IMR-90 (cell line): ENCODE data around the gene CASTOR2. TPM values are rescaled to one million over a fixed set of nuclear protein-coding genes. Genes with fewer than 3 reads are reported as not detected.
"Not testable (repeated sequence)": the region's sequence is repeated elsewhere in the genome, so short reads cannot be mapped to it uniquely, and the experiment has no call there.

Experiments used
- ATAC-seq: fragments of 200-7000 bp; cut with Tn5 transposase; 2 replicates; pipeline ENCODE4 v1.9.1; 2020; ENCODE audit warnings: low read depth, mild to moderate bottlenecking, moderate library complexity
- BruUV-seq: library from RNA; stranded (reverse); fragments of 400-500 nt; replicated peaks from 2 replicates; lab custom pipeline; 2021; lab: Mats Ljungman, UMichigan
- CTCF ChIA-PET: fragments of 300-600 bp; formaldehyde crosslinking; extraction: SDS; loops from one replicate; lab custom pipeline; 2021; ENCODE audit warnings: antibody characterized with exemption; lab: Yijun Ruan, JAX
- POLR2A ChIA-PET: fragments of 300-600 bp; sonication (Branson Sonifier 250); formaldehyde crosslinking; loops from one replicate; lab custom pipeline; 2022; ENCODE audit warnings: antibody characterized with exemption; ENCODE audit not compliant: unreplicated experiment; lab: Charles Lee
- DNase-seq: peaks from one replicate; pipeline ENCODE4 v3.0.0; 2013
- H2AFZ ChIP-seq: replicated peaks from 2 replicates; pipeline ENCODE3; 2013; ENCODE audit warnings: low read length, mild to moderate bottlenecking; ENCODE audit not compliant: poor library complexity
- H2AK5ac ChIP-seq: 2 replicates; pipeline ENCODE4 v1.6.1; 2013; ENCODE audit warnings: low read depth, low read length, inconsistent platforms
- H2AK9ac ChIP-seq: replicated peaks from 2 replicates; pipeline ENCODE3; 2013; ENCODE audit warnings: mild to moderate bottlenecking, low read depth, low read length, moderate library complexity; ENCODE audit not compliant: poor library complexity
- H2BK120ac ChIP-seq: 2 replicates; pipeline ENCODE4 v1.6.1; 2013; ENCODE audit warnings: low read depth, low read length, inconsistent platforms
- H2BK15ac ChIP-seq: 3 replicates; pipeline ENCODE4 v1.6.1; 2013; ENCODE audit warnings: low read depth, low read length, inconsistent platforms
- H2BK20ac ChIP-seq: 2 replicates; pipeline ENCODE4 v1.6.1; 2013; ENCODE audit warnings: low read depth, mild to moderate bottlenecking, inconsistent platforms, low read length, moderate library complexity
- H2BK5ac ChIP-seq: 2 replicates; pipeline ENCODE4 v1.6.1; 2013; ENCODE audit warnings: mild to moderate bottlenecking, low read depth, low read length, inconsistent platforms; ENCODE audit not compliant: poor library complexity, severe bottlenecking
- H3K14ac ChIP-seq: replicated peaks from 2 replicates; pipeline ENCODE4 v1.6.1; 2013; ENCODE audit warnings: low read depth, low read length, inconsistent platforms
- H3K18ac ChIP-seq: 2 replicates; pipeline ENCODE4 v1.6.1; 2013; ENCODE audit warnings: low read depth, low read length, control low read depth
- H3K23ac ChIP-seq: 2 replicates; pipeline ENCODE4 v1.6.1; 2013; ENCODE audit warnings: low read depth, low read length, inconsistent platforms
- H3K27ac ChIP-seq: 2 replicates; pipeline ENCODE4 v1.5.1; 2013; ENCODE audit warnings: mild to moderate bottlenecking, control low read depth, low read length; ENCODE audit not compliant: insufficient read depth
- H3K27me3 ChIP-seq: 2 replicates; pipeline ENCODE4 v1.6.1; 2013; ENCODE audit warnings: low read length; ENCODE audit not compliant: control insufficient read depth, insufficient read depth
- H3K36me3 ChIP-seq: 2 replicates; pipeline ENCODE4 v1.6.1; 2013; ENCODE audit warnings: low read length, mixed read lengths; ENCODE audit not compliant: control insufficient read depth, insufficient read depth
- H3K4ac ChIP-seq: 2 replicates; pipeline ENCODE4 v1.6.1; 2013; ENCODE audit warnings: low read depth, low read length, inconsistent platforms
- H3K4me1 ChIP-seq: 2 replicates; pipeline ENCODE4 v1.6.1; 2013; ENCODE audit warnings: low read length, mixed read lengths; ENCODE audit not compliant: control insufficient read depth, insufficient read depth
- H3K4me2 ChIP-seq: 2 replicates; pipeline ENCODE4 v1.6.1; 2013; ENCODE audit warnings: low read depth, mild to moderate bottlenecking, control low read depth, low read length, moderate library complexity
- H3K4me3 ChIP-seq: 2 replicates; pipeline ENCODE4 v1.5.1; 2013; ENCODE audit warnings: low read depth, mild to moderate bottlenecking, control low read depth, low read length, moderate library complexity; ENCODE audit not compliant: insufficient read depth
- H3K56ac ChIP-seq: 2 replicates; pipeline ENCODE4 v1.6.1; 2013; ENCODE audit warnings: low read length, inconsistent platforms; ENCODE audit not compliant: insufficient read depth; ENCODE audit errors: extremely low read depth
- H3K79me1 ChIP-seq, 2 experiments: 2 replicates each; pipeline ENCODE4 v1.6.1; 2013; ENCODE audit warnings: low read length in 2 of 2, inconsistent platforms in 1 of 2, low read depth in 1 of 2
- H3K9ac ChIP-seq: 2 replicates; pipeline ENCODE4 v1.6.1; 2013; ENCODE audit warnings: low read depth, low read length, control low read depth
- H3K9me1 ChIP-seq: 2 replicates; pipeline ENCODE4 v1.6.1; 2013; ENCODE audit warnings: low read length, inconsistent platforms; ENCODE audit not compliant: insufficient read depth
- H3K9me3 ChIP-seq: 2 replicates; pipeline ENCODE4 v1.6.1; 2013; ENCODE audit warnings: low read length; ENCODE audit not compliant: control insufficient read depth, insufficient read depth
- H4K20me1 ChIP-seq: 2 replicates; pipeline ENCODE4 v1.6.1; 2013; ENCODE audit warnings: low read length, inconsistent platforms; ENCODE audit not compliant: insufficient read depth
- H4K5ac ChIP-seq: 2 replicates; pipeline ENCODE4 v1.6.1; 2013; ENCODE audit warnings: mild to moderate bottlenecking, low read depth, low read length, control low read depth
- H4K8ac ChIP-seq, 2 experiments: 2 replicates each; pipeline ENCODE4 v1.6.1; 2013; ENCODE audit warnings: low read depth in 2 of 2, low read length in 2 of 2, control low read depth in 1 of 2, inconsistent platforms in 1 of 2
- H4K91ac ChIP-seq: 2 replicates; pipeline ENCODE4 v1.6.1; 2013; ENCODE audit warnings: low read depth, low read length, inconsistent platforms; ENCODE audit not compliant: insufficient read depth
- WGBS, 2 experiments: methylation state at CpG; one replicate each; pipeline versions ENCODE4 v1.1.5 to v1.1.7; 2013; ENCODE audit warnings: missing lambda C conversion rate in 2 of 2; ENCODE audit not compliant: insufficient read length in 1 of 2; ENCODE audit errors: extremely low coverage in 2 of 2; 5-methylcytosine and 5-hydroxymethylcytosine counted together
- dilution Hi-C: fragments of 300-500 bp; cut with HindIII; formaldehyde crosslinking; loops from one replicate; pipeline ENCODE4 v1.14.3; 2018; ENCODE audit warnings: low sequenced_read_pairs; ENCODE audit not compliant: unreplicated experiment
- in situ Hi-C: fragments of 300-500 bp; cut with MboI; formaldehyde crosslinking; loops from 3 replicates; pipeline ENCODE4 v1.14.3; 2019; ENCODE audit warnings: low sequenced_read_pairs, inconsistent platforms, mixed read lengths
- intact Hi-C: fragments of 100-400 bp; cut with micrococcal nuclease; formaldehyde crosslinking; loops from 2 replicates; pipeline ENCODE4 v1.10.0; 2022
- polyA plus RNA-seq, 3 experiments: library from polyadenylated mRNA; depleted of rRNA; stranded (reverse); fragments of >200 nt; gene quantifications; 2 replicates each; pipeline ENCODE4 v1.2.3, GENCODE V29; 2012; ENCODE audit warnings: low replicate concordance in 1 of 3
- total RNA-seq: library from RNA; depleted of rRNA; stranded (reverse); fragments of >200 nt; gene quantifications from 2 replicates; pipeline ENCODE4 v1.2.3, GENCODE V29; 2012

CASTOR2 gene
- total and polyA plus RNA-seq, 2 of the 4 experiments (the other 2 are of a cell fraction) = 5.2 to 8.0 TPM

GRCh38 chr7:74958328-74958727, 6.2 kb upstream of the CASTOR2 start:
- H3K4me3 ChIP-seq, CTCF ChIA-PET, H3K4me1 ChIP-seq, H3K36me3 ChIP-seq, H3K9ac ChIP-seq, H2AK9ac ChIP-seq, H4K91ac ChIP-seq, H3K4me2 ChIP-seq, H2BK20ac ChIP-seq, H3K14ac ChIP-seq, H2AFZ ChIP-seq, BruUV-seq, H3K9me3 ChIP-seq, DNase-seq, H3K27ac ChIP-seq, H2BK120ac ChIP-seq, in situ Hi-C loops, H3K23ac ChIP-seq, H4K20me1 ChIP-seq, H4K8ac ChIP-seq, H2BK15ac ChIP-seq, H3K9me1 ChIP-seq, H3K27me3 ChIP-seq, H2BK5ac ChIP-seq, intact Hi-C loops, dilution Hi-C loops, H3K18ac ChIP-seq, H3K79me1 ChIP-seq, H4K5ac ChIP-seq, H2AK5ac ChIP-seq, H3K4ac ChIP-seq, H3K56ac ChIP-seq, POLR2A ChIA-PET: not testable (repeated sequence)
- no CpG with 5 or more reads among the region's 2 CpGs for WGBS, 2 experiments
- ATAC-seq = peak; percentile 70

DNA sequence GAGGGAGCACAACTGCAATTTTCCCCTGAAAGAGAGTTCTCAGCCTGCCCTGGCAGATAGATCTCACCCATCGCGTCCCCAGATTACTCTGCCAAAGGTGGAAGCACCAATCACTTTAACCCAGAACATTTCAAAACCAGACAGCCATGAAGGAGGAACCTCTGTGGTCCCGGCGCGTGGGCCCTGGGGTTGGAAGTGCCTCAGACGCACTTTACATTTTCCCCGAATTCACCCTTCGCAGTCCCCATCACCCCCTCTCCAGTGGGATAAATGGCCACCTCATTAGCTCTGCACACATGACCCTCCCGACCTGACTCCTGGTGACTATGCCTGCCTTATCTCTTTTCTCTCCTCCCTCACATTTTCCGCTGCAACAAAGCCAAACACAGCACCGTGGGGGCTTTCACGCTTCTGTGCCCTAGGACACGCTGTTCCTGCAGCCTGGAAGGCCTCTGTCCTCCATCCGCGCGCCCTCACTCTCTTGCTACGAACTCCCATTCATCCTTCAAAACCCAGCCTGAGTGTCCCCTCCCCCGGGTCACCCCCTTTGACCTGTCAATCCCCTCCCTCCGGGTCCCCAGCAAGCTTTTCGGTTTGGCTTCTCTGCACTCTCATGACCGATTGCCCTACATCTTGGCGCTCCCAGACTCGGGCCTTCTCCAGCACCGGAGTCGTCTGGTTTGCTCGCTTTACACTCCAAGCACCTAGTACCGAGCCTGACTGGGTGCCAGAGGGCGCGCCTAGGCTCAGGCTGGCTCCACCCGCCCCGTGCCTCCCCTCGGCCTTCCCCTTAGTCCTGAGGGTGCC, 598 bp upstream of the CASTOR2 start:
- H3K56ac ChIP-seq, H4K5ac ChIP-seq, H3K23ac ChIP-seq, H3K4me1 ChIP-seq, H3K79me1 ChIP-seq, H3K9me1 ChIP-seq, H3K36me3 ChIP-seq, H2BK15ac ChIP-seq, H2AK5ac ChIP-seq, POLR2A ChIA-PET, DNase-seq, intact Hi-C loops, H4K91ac ChIP-seq, H2BK20ac ChIP-seq, in situ Hi-C loops, H3K4me2 ChIP-seq, H3K18ac ChIP-seq, H3K9ac ChIP-seq, H3K14ac ChIP-seq, H2AK9ac ChIP-seq, H2BK120ac ChIP-seq, BruUV-seq, H4K8ac ChIP-seq, H3K9me3 ChIP-seq, CTCF ChIA-PET, H3K27me3 ChIP-seq, dilution Hi-C loops, H2BK5ac ChIP-seq, H3K27ac ChIP-seq, H4K20me1 ChIP-seq, H2AFZ ChIP-seq, H3K4ac ChIP-seq: not testable (repeated sequence)
- peak; percentile 38 for ATAC-seq
- 0 out of 2 replicates have a peak overlapping the region, but pooled peaks have one; percentile 7 for H3K4me3 ChIP-seq
- no CpG with 5 or more reads among the region's 32 CpGs for WGBS, 2 experiments
